Measurements from ENCODE around the gene GATA6. TPM values are rescaled to one million over a fixed set of nuclear protein-coding genes. Genes with fewer than 3 reads are reported as not detected.
A peak's percentile ranks its signal among the peaks of the same experiment; 100 is the strongest.
"Not testable (repeated sequence)": the region's sequence is repeated elsewhere in the genome, so short reads cannot be mapped to it uniquely, and the experiment has no call there.

GATA6 gene
- total RNA-seq, 2 donors from 2014 or later: 46.1 to 57.8 TPM

DNA sequence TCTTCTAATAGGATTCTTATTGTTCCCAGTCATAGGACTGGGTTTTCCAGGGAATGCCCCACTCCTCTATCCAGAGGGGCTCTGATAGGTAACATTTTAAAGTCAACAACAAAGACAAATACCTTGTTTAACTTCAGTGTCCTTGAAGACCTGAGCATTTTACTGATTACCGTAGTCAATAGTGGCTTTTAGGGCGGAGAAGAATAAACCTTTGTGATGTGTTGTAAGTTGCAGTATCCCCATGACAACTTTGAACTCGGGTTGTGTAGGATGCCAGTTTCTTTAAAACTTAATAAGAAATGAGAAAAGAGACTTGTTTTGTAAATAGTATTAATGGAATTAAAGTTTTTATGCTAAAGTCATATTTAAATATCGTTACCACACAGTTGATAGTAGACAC lies 6.0 kb downstream of the GATA6 start:
- intact Hi-C loops (cut with DNase I, micrococcal nuclease): loop anchor here in 1 of 2 donors (10.0 kb wide), 2 partner anchors 169 to 389 kb away; no protein-coding TSS in a partner anchor
- no peak for DNase-seq
- no peak for ATAC-seq

DNA sequence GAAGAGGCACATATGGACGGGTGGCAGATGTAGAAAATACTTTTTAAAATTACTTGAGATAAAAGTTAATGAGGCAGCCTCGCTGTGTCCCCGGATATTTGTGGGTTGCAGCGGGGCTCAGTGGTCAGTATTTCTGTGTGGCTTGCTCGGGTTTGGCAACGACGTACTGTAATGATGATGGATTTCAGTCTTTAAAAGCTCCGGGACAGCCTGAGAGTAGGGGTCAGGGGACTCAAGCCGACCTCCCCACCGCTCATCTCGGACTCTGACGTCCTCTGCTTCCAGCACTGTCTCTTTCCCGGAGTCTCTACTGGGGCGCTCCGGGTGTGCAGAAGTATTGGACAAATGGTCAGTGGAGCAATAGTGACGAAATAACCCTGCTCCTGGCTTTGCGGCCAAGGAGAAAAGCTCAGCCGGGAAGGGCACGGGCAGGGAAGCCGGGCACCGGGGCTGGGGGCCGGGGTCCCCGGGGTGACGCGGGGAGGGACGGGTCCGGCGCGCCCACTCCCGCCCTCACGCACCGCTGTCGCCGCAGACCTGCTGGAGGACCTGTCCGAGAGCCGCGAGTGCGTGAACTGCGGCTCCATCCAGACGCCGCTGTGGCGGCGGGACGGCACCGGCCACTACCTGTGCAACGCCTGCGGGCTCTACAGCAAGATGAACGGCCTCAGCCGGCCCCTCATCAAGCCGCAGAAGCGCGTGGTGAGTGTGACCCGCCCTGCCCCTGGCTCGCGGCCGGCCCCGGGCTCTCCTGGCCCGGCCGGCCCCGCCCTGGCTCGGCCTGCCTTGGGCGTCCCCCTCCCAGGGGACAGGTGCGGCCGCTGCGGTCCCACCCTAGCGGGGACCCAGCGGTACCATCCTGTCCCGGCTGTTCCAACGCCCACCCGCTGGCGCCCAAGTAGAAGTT lies 7.3 kb downstream of the GATA6 start:
- ATAC-seq (peak; percentile 48), DNase-seq (peak in 1 of 2 donors; percentile 45)
- intact Hi-C loops (cut with DNase I, micrococcal nuclease): loop anchor here in 1 of 2 donors (10.0 kb wide), 2 partner anchors 168 to 388 kb away; no protein-coding TSS in a partner anchor

DNA sequence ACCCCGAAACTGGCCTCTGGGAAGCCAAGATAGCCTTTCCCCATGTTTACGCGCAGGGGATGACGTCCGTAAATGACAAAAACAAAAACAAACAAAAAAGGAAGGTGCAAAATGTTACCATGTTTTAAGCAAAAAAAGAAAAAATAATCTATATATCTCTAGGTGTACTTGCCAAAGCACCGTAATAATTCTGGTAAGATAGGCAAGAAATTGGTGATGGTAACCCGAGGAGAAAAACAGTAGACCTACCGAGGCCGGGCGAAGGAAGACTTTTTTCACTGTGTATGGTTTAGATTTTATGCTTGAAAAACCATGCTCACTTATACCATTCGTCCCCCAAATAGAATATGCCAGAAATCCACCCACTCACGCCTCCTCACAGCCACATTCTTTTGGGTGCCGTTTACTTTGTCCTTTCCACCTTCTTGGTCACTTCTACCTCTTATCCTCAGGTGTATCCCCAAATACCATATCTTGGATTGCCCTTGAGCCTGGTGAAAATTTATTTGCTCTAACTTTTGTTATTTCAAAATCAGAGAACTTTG lies 8.0 kb downstream of the GATA6 start:
- ATAC-seq: no peak
- intact Hi-C loops (cut with DNase I, micrococcal nuclease): loop anchor here in 1 of 2 donors (10.0 kb wide), 2 partner anchors 167 to 387 kb away; no protein-coding TSS in a partner anchor
- DNase-seq: no peak

DNA sequence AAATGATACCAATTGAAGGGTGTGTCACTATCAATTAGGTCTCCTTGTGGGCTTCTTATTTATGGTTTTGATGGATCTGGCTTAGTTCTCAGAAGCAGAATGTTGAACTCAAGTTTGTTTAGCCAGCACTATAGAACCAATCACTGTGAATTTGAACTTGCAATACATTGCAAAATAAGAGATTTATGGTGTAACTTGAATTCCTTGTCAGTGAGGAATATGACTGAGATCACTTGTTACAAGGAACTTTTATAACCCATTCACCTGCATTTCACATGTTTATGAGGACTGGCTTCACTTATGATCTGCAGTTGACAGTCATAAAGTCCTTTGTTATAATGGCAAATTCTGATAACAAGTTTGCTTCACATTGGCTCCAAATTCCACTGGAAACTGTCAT lies 9.8 kb downstream of the GATA6 start:
- no peak for DNase-seq
- ATAC-seq: peak; percentile 77
- intact Hi-C loops (cut with DNase I, micrococcal nuclease): loop anchor here in 1 of 2 donors (10.0 kb wide), 2 partner anchors 166 to 386 kb away; no protein-coding TSS in a partner anchor

DNA sequence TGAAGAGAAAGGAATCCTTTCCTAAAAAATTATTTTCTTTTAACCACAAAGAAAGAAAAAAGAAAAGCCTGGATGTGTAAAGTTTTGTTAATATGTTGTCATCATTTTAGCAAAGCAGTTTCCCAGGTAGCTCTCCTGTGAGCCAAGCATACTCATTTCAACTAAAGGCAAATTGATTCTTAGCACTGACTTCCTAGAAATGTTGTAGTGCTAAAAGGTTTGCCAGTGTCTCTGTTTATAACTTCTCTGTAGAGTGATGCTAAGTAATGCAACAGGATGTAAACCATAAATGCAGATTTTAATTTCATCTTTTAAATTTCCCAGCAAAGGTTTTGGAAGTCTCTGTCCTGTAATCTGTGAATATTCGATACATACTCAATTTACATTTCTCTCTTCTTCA lies 10.2 kb downstream of the GATA6 start:
- intact Hi-C loops (cut with DNase I, micrococcal nuclease): loop anchor here in 1 of 2 donors (10.0 kb wide), 2 partner anchors 165 to 385 kb away; no protein-coding TSS in a partner anchor
- ATAC-seq: peak; percentile 8
- DNase-seq: no peak

DNA sequence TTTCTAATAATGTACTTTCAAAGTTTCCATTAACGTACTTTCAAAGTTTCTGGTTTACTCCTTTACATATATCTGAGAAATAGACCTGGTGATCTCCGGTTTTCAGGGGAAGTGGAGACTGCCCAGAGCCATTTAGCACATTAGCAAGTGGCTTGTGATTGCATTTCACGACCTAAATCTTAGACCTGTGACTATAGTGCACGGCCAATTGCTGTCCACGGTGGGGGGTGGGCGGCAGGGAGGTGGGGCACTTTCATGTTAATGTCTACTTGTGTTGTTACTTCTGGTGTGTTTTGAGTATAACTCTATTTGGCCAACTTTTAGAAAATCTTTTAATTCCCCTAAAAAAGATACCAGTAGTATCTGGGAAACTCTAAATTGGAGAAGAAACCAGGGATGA lies 11.3 kb downstream of the GATA6 start:
- no peak for DNase-seq
- no peak for ATAC-seq
- intact Hi-C loops (cut with DNase I, micrococcal nuclease): no loop called here

DNA sequence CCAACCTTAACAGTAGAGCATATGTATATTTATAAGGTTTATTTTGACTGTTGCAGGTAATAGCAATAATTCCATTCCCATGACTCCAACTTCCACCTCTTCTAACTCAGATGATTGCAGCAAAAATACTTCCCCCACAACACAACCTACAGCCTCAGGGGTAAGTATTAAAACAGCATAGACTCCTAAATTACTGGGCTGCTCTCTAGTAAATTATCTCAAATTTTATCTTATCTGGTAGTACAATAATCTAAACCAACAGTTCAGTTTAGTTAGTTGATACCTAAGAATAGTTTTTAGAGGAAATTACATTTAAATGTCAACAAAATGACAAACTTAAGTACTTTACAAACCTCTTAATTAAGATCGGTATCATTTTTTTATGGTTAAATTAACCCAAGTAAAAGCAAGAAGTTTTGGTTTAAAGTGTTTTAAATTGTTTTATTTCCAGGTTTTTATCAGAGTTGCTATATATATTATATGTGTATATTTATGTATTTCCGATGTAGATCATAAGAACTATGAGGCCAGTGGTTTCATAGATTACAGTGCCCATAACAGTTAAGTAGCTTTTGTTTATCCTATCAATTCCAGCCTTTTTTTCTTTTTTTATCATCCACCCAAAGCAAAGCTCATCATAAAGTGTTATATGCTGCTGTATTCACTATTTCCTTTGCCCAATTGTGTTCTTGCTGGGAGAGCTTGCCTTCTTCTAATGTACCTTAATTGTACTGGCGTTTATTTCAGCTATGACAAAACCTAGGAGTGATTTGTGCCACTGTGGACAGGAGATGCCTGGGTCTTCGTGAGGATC lies 13.7 kb downstream of the GATA6 start:
- intact Hi-C loops (cut with DNase I, micrococcal nuclease): no loop called here
- ATAC-seq (no peak), DNase-seq (no peak)

DNA sequence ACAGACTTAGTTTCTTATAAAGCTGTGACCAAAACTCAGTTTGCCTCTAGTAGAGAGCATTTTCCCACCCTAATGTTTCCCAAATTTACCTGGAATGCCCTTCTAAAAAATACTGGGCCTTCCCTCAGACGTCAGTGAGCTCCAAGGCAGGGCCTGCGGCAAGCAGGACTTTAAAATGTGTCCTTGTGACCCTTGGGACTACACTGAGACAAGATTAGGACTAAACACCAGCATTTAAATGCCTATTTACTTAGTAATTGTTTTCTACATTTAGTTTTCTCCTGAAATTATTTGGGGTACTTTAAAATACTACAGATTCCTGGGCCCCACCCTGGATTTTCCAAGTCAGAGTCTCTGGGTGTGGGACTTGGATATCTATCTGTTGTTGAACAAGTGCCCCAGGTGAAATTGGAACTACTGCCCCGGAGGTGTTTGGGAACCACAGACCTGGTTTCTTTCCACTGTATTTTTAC lies 14.3 kb downstream of the GATA6 start:
- intact Hi-C loops (cut with DNase I, micrococcal nuclease): no loop called here
- ATAC-seq (no peak), DNase-seq (no peak)

DNA sequence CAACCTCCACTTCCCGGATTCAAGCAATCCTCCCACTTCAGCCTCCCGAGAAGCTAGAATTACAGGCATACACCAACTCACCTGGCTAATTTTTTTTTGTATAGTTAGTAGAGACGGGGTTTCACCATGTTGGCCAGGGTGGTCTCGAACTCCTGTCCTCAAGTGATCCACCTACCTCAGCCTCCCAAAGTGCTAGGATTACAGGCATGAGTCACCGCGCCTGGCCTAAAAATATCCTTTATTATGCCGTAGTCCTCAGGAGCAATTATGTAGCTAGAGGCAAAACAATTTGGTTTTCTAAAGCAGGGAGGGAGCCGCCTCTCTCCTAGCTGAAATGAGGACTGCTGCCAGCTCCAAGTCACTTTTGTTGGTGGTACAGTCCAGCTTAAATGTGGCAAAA lies 15.2 kb downstream of the GATA6 start:
- ATAC-seq; DNase-seq; intact Hi-C loops (cut with DNase I, micrococcal nuclease): not testable (repeated sequence)

DNA sequence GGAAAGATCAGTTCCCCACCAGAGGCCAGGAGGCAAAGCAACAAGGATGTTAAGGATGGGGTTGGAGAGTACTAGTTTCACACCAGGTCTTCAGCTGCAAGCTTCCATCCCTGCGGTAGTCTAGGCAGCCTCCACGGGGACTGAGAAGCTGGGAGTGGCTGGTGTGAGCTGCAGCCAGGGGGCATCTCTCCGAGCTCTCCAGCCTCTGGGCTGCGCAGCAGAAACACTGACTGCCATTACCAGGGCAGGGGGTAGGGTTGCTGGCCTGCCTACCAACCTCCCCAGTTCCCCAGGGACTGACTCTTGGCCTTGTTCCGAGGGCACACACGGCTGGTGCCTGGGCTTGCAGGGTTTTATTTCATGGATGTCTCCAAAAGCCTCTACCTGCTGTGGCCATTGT lies 15.9 kb downstream of the GATA6 start:
- ATAC-seq (peak; percentile 33), DNase-seq (no peak)
- intact Hi-C loops (cut with DNase I, micrococcal nuclease): no loop called here

DNA sequence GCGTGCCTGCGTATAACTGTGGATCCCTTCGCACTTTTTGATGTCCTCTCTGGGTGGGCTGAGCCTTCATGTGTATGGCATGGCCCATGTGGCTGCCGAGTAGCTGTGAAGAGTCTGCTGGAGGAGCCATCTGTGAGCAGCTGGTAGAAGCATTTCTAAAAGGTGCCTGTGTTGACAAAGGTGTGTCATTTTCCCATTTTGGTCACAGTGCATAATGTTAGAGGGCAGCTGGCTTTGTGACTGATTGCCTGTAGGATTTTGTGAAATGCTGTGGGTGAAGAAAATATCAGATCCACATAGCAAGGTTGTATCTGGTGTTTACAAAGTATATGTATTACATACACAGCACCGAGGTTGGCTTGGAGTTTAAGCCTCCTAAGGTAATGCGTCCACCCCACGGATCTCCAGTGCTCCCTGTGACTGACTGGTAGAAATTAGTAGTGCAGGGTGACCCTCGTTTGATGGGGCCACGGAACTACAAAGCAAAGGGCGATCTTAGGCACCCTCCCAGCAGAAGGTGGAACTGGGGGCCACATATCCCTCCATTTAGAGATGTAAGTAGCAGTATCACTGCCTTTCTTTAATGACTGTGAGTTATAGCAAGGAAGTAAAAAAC lies 16.5 kb downstream of the GATA6 start:
- DNase-seq (no peak), ATAC-seq (peak; percentile 48)
- intact Hi-C loops (cut with DNase I, micrococcal nuclease): no loop called here

DNA sequence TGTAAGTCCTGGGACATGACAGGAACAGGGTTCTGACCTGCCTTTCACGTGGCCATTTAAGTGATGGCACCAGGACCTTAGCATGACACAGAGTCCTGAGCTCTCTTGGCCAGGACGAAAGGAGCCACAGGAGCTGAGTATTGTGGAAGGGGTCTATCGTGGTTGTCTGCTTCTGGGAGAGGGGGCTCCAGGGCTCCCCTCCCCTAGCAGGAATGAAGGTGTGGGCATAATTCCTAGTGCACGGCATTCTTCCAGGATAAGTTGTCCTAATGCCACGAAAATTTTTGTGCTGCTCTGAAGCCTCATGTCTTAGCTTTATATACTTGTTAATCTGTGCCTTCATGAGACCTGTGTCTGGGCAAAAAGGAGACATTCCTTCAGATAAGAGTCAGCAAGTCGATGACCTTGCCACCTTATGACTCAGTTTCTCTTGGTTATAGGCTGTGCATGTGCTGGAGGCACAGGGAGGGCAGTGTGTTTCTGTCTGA lies 17.1 kb downstream of the GATA6 start:
- ATAC-seq (no peak), DNase-seq (no peak)
- intact Hi-C loops (cut with DNase I, micrococcal nuclease): no loop called here

DNA sequence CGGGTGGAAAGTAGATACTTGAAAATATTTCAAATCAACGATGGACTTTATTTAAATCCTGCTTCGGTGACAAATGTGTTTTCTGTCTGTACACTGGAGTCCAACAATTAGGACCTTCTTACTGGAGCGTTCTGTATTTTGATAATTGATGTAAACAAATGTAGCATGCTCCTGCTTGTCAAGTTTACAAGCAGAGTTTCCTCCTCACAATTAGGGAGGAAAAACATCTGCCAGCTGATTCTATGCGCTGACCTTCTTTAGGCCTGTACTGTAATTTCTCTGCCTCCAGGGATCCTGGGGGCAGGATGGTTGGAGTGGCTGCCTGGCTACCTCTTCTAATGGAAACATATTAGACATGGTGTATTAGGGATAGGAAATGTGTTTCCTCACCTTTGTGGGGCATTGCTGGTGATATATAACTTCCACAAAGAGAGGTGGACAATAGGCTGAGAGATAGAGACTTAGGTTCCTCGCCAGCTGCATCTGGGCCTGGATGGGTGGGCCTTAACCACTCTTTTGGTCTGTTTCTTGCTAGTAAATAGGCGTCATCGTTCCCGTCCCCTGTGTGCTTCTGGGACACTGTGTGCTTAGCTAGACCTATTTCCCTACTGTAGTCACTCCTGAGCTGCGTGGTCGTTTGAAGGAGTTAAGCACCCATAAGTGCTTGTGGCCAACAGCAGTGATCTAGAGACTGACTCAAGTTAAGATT lies 19.3 kb downstream of the GATA6 start:
- intact Hi-C loops (cut with DNase I, micrococcal nuclease): no loop called here
- ATAC-seq: no peak
- DNase-seq: no peak

DNA sequence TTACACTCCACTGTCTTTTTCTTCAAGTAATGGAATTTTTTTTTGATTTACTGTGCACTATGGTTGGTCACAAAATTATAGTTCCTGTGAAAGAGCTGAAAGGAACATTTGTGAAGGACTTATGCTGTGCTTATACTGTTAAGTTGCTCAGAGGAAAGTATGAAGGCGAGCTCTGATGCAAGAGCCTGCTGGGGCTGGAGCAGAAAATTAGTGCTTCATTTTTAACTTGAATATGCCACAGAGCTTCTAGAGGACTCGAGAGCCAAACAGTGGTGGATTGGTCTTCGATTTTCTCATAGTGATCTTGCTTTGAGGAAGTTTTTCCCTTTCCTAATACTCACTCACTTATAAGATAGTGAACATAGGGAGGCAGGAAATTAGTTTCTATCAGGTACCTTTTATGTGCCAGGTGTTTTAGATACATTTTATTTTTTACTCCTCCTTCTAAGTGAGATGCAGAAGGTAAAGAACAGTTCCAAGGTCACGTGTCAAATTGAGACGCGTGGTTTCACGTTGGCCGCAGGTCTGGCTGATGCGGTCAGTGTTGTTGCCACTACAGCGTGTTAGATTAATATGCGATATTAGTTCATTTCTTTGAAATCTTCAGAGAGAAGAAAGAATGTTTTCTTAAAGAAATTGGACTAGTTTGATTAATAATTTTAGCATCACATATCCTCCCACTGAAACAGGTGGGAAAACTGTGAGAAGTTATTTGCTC lies 20.2 kb downstream of the GATA6 start:
- no peak for ATAC-seq
- DNase-seq: no peak

DNA sequence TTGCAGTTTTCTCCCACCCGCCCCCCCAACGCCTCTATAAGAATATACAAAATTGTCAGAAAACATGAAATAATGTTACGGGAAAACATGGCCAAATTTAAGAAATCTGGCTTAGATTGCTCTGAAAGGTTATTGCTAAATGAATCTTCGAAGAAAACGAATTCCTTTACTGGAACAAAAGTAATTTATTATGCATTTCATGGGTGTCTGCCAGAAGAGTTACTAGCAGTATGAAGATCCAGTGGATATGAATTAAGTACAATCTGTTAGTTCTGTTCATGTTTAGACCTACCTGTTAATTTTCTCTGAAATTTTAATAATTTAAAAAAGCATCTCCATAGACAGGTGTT lies 21.9 kb downstream of the GATA6 start:
- DNase-seq (no peak), ATAC-seq (no peak)
- intact Hi-C loops (cut with DNase I, micrococcal nuclease): no loop called here

More for the DNA sequence above, 20.2 kb downstream of the GATA6 start:
- intact Hi-C loops (cut with DNase I, micrococcal nuclease): no loop called here

DNA sequence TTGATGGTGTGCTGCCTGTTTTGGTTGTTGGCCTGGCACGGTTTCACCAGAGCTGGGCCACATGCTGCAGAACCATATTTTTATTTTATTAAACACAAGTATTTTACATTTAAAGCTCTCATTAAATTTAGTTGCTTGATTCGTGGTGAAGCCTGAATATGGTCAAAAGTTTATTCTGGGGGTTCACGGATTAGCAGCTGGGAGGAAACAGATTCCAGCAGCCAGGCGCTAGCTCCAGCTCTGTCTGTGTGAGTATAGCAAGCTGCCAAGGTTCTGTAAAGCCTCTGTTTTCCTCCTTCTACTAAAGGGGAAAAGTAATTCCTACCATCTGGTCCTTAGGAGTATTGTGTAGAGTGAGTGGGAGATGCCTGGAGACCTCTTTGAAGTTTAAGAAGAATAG lies 22.5 kb downstream of the GATA6 start:
- no peak for ATAC-seq
- no peak for DNase-seq

DNA sequence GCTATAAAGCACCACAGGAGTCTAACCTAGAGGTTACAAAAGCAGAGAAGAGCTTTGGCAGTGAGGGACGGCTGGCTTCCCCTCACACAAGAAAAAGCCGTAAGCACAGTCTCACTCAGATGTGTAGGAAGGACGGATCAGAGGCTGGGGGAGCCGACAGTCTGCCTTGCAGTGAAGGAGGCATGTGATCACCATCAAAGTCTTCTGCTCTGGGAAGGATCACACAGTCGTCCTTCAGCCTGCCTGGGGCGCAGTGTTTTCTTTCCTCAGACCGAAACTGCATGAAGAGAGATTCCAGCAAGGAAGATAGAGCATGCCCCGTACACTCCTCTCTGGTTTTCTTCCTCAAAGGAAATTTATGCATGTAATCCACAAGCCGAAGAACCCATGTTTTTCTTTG lies 24.1 kb downstream of the GATA6 start:
- intact Hi-C loops (cut with DNase I, micrococcal nuclease): no loop called here
- no peak for DNase-seq
- ATAC-seq: peak; percentile 32

More for the DNA sequence above, 22.5 kb downstream of the GATA6 start:
- intact Hi-C loops (cut with DNase I, micrococcal nuclease): no loop called here

Data from left colon (tissue), 2 donors.